H9 (cell line): ENCODE data around the gene PDGFRB. TPM values are rescaled to one million over a fixed set of nuclear protein-coding genes. Genes with fewer than 3 reads are reported as not detected.

Source experiments
- DNase-seq: peaks from one replicate; pipeline ENCODE4 v3.0.0-alpha.2; 2017
- H2AFZ ChIP-seq: one replicate; pipeline ENCODE4 v1.6.1; 2013; ENCODE audit warnings: mild to moderate bottlenecking, low read length, control low read depth, moderate library complexity
- H2AK5ac ChIP-seq: 2 replicates; pipeline ENCODE4 v1.6.1; 2013; ENCODE audit warnings: low read length, control low read depth, mixed read lengths; ENCODE audit not compliant: insufficient read length
- H2BK120ac ChIP-seq: one replicate; pipeline ENCODE4 v1.6.1; 2013; ENCODE audit warnings: low read depth, mild to moderate bottlenecking, low read length, control low read depth, inconsistent platforms; ENCODE audit not compliant: poor library complexity, severe bottlenecking
- H2BK12ac ChIP-seq: 2 replicates; pipeline ENCODE4 v1.6.1; 2013; ENCODE audit warnings: low read length, control low read depth, mixed read lengths, low read depth; ENCODE audit not compliant: insufficient read length
- H2BK15ac ChIP-seq: 2 replicates; pipeline ENCODE4 v1.6.1; 2013; ENCODE audit warnings: low read depth, low read length, control low read depth
- H2BK20ac ChIP-seq: one replicate; pipeline ENCODE4 v1.6.1; 2013; ENCODE audit warnings: low read depth, mild to moderate bottlenecking, low read length, control low read depth, inconsistent platforms; ENCODE audit not compliant: poor library complexity, severe bottlenecking
- H2BK5ac ChIP-seq: 2 replicates; pipeline ENCODE4 v1.6.1; 2013; ENCODE audit warnings: low read length, control low read depth, mixed read lengths; ENCODE audit not compliant: insufficient read length
- H3K14ac ChIP-seq: 2 replicates; pipeline ENCODE4 v1.6.1; 2013; ENCODE audit warnings: low read length, control low read depth; ENCODE audit not compliant: insufficient read depth
- H3K18ac ChIP-seq: 2 replicates; pipeline ENCODE4 v1.6.1; 2013; ENCODE audit warnings: low read depth, mild to moderate bottlenecking, mixed read lengths, low read length, control low read depth; ENCODE audit not compliant: insufficient read length
- H3K23ac ChIP-seq: 2 replicates; pipeline ENCODE4 v1.6.1; 2013; ENCODE audit warnings: low read length, control low read depth, mixed read lengths, low read depth; ENCODE audit not compliant: insufficient read length
- H3K23me2 ChIP-seq: 2 replicates; pipeline ENCODE4 v1.6.1; 2013; ENCODE audit warnings: low read depth, mild to moderate bottlenecking, mixed read lengths, low read length, control low read depth; ENCODE audit not compliant: insufficient read length, poor library complexity, severe bottlenecking
- H3K27ac ChIP-seq: 2 replicates; pipeline ENCODE4 v1.5.1; 2013; ENCODE audit warnings: low read length, control low read depth, mixed read lengths, low read depth; ENCODE audit not compliant: insufficient read length
- H3K27me3 ChIP-seq: 2 replicates; pipeline ENCODE4 v1.6.1; 2013; ENCODE audit warnings: low read length, control low read depth, inconsistent platforms; ENCODE audit not compliant: insufficient read depth
- H3K4ac ChIP-seq: 2 replicates; pipeline ENCODE4 v1.6.1; 2013; ENCODE audit warnings: low read depth, mild to moderate bottlenecking, control low read depth, inconsistent platforms, low read length, moderate library complexity
- H3K4me1 ChIP-seq: 2 replicates; pipeline ENCODE4 v1.6.1; 2013; ENCODE audit warnings: low read length, control low read depth, inconsistent platforms; ENCODE audit not compliant: insufficient read depth
- H3K4me2 ChIP-seq: 2 replicates; pipeline ENCODE4 v1.6.1; 2013; ENCODE audit warnings: low read length, control low read depth, mixed read lengths; ENCODE audit not compliant: insufficient read length, insufficient read depth
- H3K56ac ChIP-seq: 2 replicates; pipeline ENCODE4 v1.6.1; 2013; ENCODE audit warnings: low read depth, mild to moderate bottlenecking, mixed read lengths, low read length, control low read depth; ENCODE audit not compliant: insufficient read length
- H3K79me1 ChIP-seq: 2 replicates; pipeline ENCODE4 v1.6.1; 2013; ENCODE audit warnings: low read depth, mild to moderate bottlenecking, moderate library complexity, low read length, control low read depth, inconsistent platforms; ENCODE audit not compliant: insufficient read depth, poor library complexity, severe bottlenecking
- H3K79me2 ChIP-seq: 2 replicates; pipeline ENCODE4 v1.6.1; 2013; ENCODE audit warnings: low read length, control low read depth, inconsistent platforms; ENCODE audit not compliant: insufficient read depth
- H3K9ac ChIP-seq: 2 replicates; pipeline ENCODE4 v1.6.1; 2013; ENCODE audit warnings: low read length, control low read depth, mixed read lengths; ENCODE audit not compliant: insufficient read length; ENCODE audit errors: extremely low read depth
- H3K9me3 ChIP-seq: one replicate; pipeline ENCODE4 v1.6.1; 2013; ENCODE audit warnings: low read depth, low read length, inconsistent platforms; ENCODE audit not compliant: control insufficient read depth
- H3T11ph ChIP-seq: one replicate; pipeline ENCODE4 v1.6.1; 2013; ENCODE audit warnings: mild to moderate bottlenecking, low read length, control low read depth, inconsistent platforms
- H4K20me1 ChIP-seq: one replicate; pipeline ENCODE4 v1.6.1; 2013; ENCODE audit not compliant: control insufficient read depth, insufficient read length, insufficient read depth
- H4K5ac ChIP-seq: 2 replicates; pipeline ENCODE4 v1.6.1; 2013; ENCODE audit warnings: low read depth, mild to moderate bottlenecking, mixed read lengths, low read length, control low read depth; ENCODE audit not compliant: insufficient read length
- H4K8ac ChIP-seq: replicated peaks from 2 replicates; pipeline ENCODE4 v1.6.1; 2013; ENCODE audit warnings: low read length, control low read depth, mixed read lengths, low read depth; ENCODE audit not compliant: insufficient read length
- H4K91ac ChIP-seq: 2 replicates; pipeline ENCODE4 v1.6.1; 2013; ENCODE audit warnings: low read depth, mild to moderate bottlenecking, moderate library complexity, mixed read lengths, low read length, control low read depth; ENCODE audit not compliant: insufficient read length
- H3K27ac Mint-ChIP-seq, 3 experiments: 2 replicates in 2 of 3; 3 replicates in 1 of 3; pipeline ENCODE4 v1.8.0; 2020 to 2021; ENCODE audit warnings: mixed read lengths in 3 of 3, mild to moderate bottlenecking in 1 of 3, moderate library complexity in 1 of 3
- H3K27me3 Mint-ChIP-seq: 2 replicates; pipeline ENCODE4 v1.8.0; 2021; ENCODE audit warnings: low read depth, mild to moderate bottlenecking, moderate library complexity, mixed read lengths
- H3K36me3 Mint-ChIP-seq, 3 experiments: 2 replicates in 2 of 3; 3 replicates in 1 of 3; pipeline ENCODE4 v1.8.0; 2020 to 2021; ENCODE audit warnings: low read depth in 3 of 3, mixed read lengths in 3 of 3; ENCODE audit not compliant: insufficient read depth in 1 of 3
- H3K4me1 Mint-ChIP-seq, 2 experiments: 2 replicates each; pipeline ENCODE4 v1.8.0; 2020; ENCODE audit warnings: mixed read lengths in 2 of 2
- H3K4me3 Mint-ChIP-seq, 2 experiments: 2 replicates in 1 of 2; 3 replicates in 1 of 2; pipeline ENCODE4 v1.8.0; 2020 to 2021; ENCODE audit warnings: mild to moderate bottlenecking in 2 of 2, mixed read lengths in 2 of 2, moderate library complexity in 1 of 2
- H3K9me3 Mint-ChIP-seq, 2 experiments: 2 replicates in 1 of 2; 3 replicates in 1 of 2; pipeline ENCODE4 v1.8.0; 2020; ENCODE audit warnings: mild to moderate bottlenecking in 2 of 2, mixed read lengths in 2 of 2, moderate library complexity in 1 of 2
- CTCF ChIP-seq: fragments of 200-600 bp; sonication (generic); conservative IDR thresholded peaks from 3 replicates; pipeline ENCODE4 v1.8.0; 2021; ENCODE audit warnings: antibody characterized with exemption, mild to moderate bottlenecking
- WGBS: extraction: QIAGEN DNeasy Blood & Tissue Kit; methylation state at CpG from one replicate; pipeline ENCODE4 v1.1.7; 2013; ENCODE audit warnings: missing lambda C conversion rate, low lambda C conversion rate, mixed read lengths; ENCODE audit not compliant: insufficient read length; ENCODE audit errors: extremely low coverage; 5-methylcytosine and 5-hydroxymethylcytosine counted together
- total RNA-seq: library from RNA; stranded (reverse); gene quantifications from 2 replicates; pipeline ENCODE4 v1.2.1, GENCODE V29; 2021

PDGFRB gene
- total RNA-seq, 1 experiment from 2014 or later: 2.2 TPM

- no peak overlapping the region for H2AFZ ChIP-seq
- no peak overlapping the region for H3K9ac ChIP-seq
- H3K4me1 ChIP-seq: no peaks in the 10 kb centered on the region
- no peak overlapping the region for H3K27ac Mint-ChIP-seq
- no peak overlapping the region for H3K4me3 Mint-ChIP-seq
- no peak overlapping the region for H2BK12ac ChIP-seq
- no peak overlapping the region for H2BK120ac ChIP-seq
- H3K9me3 Mint-ChIP-seq: no peaks in the 10 kb centered on the region
- H3K4ac ChIP-seq: no peak overlapping the region
- H4K91ac ChIP-seq: no peak overlapping the region
- no peaks in the 10 kb centered on the region for H3K36me3 Mint-ChIP-seq
- no peak for TF ChIP-seq CTCF
- H3K27me3 Mint-ChIP-seq: peaks cover 5% of the 10 kb centered on the region
- no peak overlapping the region for H3K4me2 ChIP-seq
- H3K23ac ChIP-seq: no peak overlapping the region
- H3K79me2 ChIP-seq: no peaks in the 10 kb centered on the region
- H3K14ac ChIP-seq: no peak overlapping the region
- no peak overlapping the region for H3K56ac ChIP-seq
- H4K20me1 ChIP-seq: no peaks in the 10 kb centered on the region
- H3K9me3 ChIP-seq: no peaks in the 10 kb centered on the region
- H3K27me3 ChIP-seq: no peaks in the 10 kb centered on the region
- WGBS: no CpG with 5 or more reads among the region's 15 CpGs
- peaks cover 14 to 25% of the 10 kb centered on the region in 2 experiments for H3K4me1 Mint-ChIP-seq
- no peak overlapping the region for H4K8ac ChIP-seq
- no peak overlapping the region for H3K27ac ChIP-seq
- H3K79me1 ChIP-seq: no peaks in the 10 kb centered on the region
- H3K23me2 ChIP-seq: no peaks in the 10 kb centered on the region
- no peak overlapping the region for H2BK5ac ChIP-seq
- no peak overlapping the region for H2BK20ac ChIP-seq
- DNase-seq: no peak
- H4K5ac ChIP-seq: no peak overlapping the region
- H3K18ac ChIP-seq: no peak overlapping the region
- no peak overlapping the region for H2AK5ac ChIP-seq
- no peak overlapping the region for H3T11ph ChIP-seq
- H2BK15ac ChIP-seq: no peak overlapping the region
Measured at GRCh38 chr5:150080696-150081435, 74.8 kb downstream of the PDGFRB start.
